Fibroblast of skin of right biceps (primary cell): ENCODE data around the gene CDKL5.
A peak's percentile ranks its signal among the peaks of the same experiment; 100 is the strongest.

Experiments
- DNase-seq: peaks from one replicate; pipeline ENCODE4 v3.0.0-alpha.2; 2013

CDKL5 gene

GRCh38 chrX:18701621-18702361, 276.4 kb downstream of the CDKL5 start:
- peak; percentile 5 for DNase-seq

GRCh38 chrX:18702362-18703195, 277.2 kb downstream of the CDKL5 start:
- peak; percentile 5 for DNase-seq
